Esophagus muscularis mucosa (tissue), 3 donors: ENCODE measurements around the gene DENND6A.

Source experiments
- CTCF ChIP-seq, 3 experiments: fragments of 200-600 bp in 2 of 3; fragments of 450-650 bp in 1 of 3; sonication (generic) in 2 of 3; IDR thresholded peaks; one replicate each; pipeline ENCODE4 v1.5.1; 2017 to 2019; ENCODE audit warnings: antibody characterized with exemption in 3 of 3, mild to moderate bottlenecking in 2 of 3, moderate library complexity in 1 of 3
- POLR2AphosphoS5 ChIP-seq, 2 donors: sonication (generic); formaldehyde crosslinking; IDR thresholded peaks; one replicate each; pipeline ENCODE4 v1.6.1; 2017; ENCODE audit warnings: antibody characterized with exemption in 2 of 2

- TF ChIP-seq CTCF (IDR thresholded peaks at IDR 0.05), result no peak
- TF ChIP-seq POLR2AphosphoS5 (IDR thresholded peaks at IDR 0.05), result no peak
Measured at GRCh38 chr3:57700737-57701136, 7.9 kb upstream of the DENND6A start.
